ENCODE data around the gene MGAT1.

Gene MGAT1

GRCh38 chr5:180844858-180845257 is 42.3 kb upstream of the MGAT1 start:
- no peak for TF ChIP-seq CTCF (IDR thresholded peaks at IDR 0.05; ENCODE audit: control insufficient read depth, extremely low read depth, insufficient read depth)
- H3K4me3 ChIP-seq (ENCODE audit: low read depth, low read length): no peak overlapping the region
- no peak for DNase-seq (ENCODE audit: low read depth)

- TF ChIP-seq CTCF (IDR thresholded peaks at IDR 0.05; ENCODE audit: control insufficient read depth, extremely low read depth, insufficient read depth): no peak
- no peak overlapping the region for H3K4me3 ChIP-seq (ENCODE audit: low read depth, low read length)
- no peak for DNase-seq (ENCODE audit: low read depth)
Measured at GRCh38 chr5:180844432-180844831, 41.8 kb upstream of the MGAT1 start.

GRCh38 chr5:180839935-180840334 is 37.3 kb upstream of the MGAT1 start:
- DNase-seq (ENCODE audit: low read depth): no peak
- H3K4me3 ChIP-seq (ENCODE audit: low read depth, low read length): no peak overlapping the region
- TF ChIP-seq CTCF (IDR thresholded peaks at IDR 0.05; ENCODE audit: control insufficient read depth, extremely low read depth, insufficient read depth): no peak

GRCh38 chr5:180839227-180839626 is 36.6 kb upstream of the MGAT1 start:
- TF ChIP-seq CTCF (IDR thresholded peaks at IDR 0.05; ENCODE audit: control insufficient read depth, extremely low read depth, insufficient read depth): no peak
- no peak overlapping the region for H3K4me3 ChIP-seq (ENCODE audit: low read depth, low read length)
- no peak for DNase-seq (ENCODE audit: low read depth)

- no peak overlapping the region for H3K4me3 ChIP-seq (ENCODE audit: low read depth, low read length)
- TF ChIP-seq CTCF (IDR thresholded peaks at IDR 0.05; ENCODE audit: control insufficient read depth, extremely low read depth, insufficient read depth): no peak
- DNase-seq (ENCODE audit: low read depth): no peak
Measured at GRCh38 chr5:180837478-180837877, 34.9 kb upstream of the MGAT1 start.

- no peak for DNase-seq (ENCODE audit: low read depth)
- no peak for TF ChIP-seq CTCF (IDR thresholded peaks at IDR 0.05; ENCODE audit: control insufficient read depth, extremely low read depth, insufficient read depth)
- peak overlapping the region; percentile 87 for H3K4me3 ChIP-seq (ENCODE audit: low read depth, low read length)
Measured at GRCh38 chr5:180832638-180833068, 30.0 kb upstream of the MGAT1 start.

All from LNCaP clone FGC (cell line).